ENCODE data around the gene MAP3K21.

GRCh38 chr1:233331676-233332519 is 4.4 kb downstream of the MAP3K21 start:
- no peak for TF ChIP-seq POLR2A (IDR thresholded peaks at IDR 0.05)
- no peak for TF ChIP-seq CTCF (IDR thresholded peaks at IDR 0.05)
